ENCODE measurements around the gene ELMOD3.
"Not testable (repeated sequence)": the region's sequence is repeated elsewhere in the genome, so short reads cannot be mapped to it uniquely, and the experiment has no call there.

The ELMOD3 gene

GRCh38 chr2:85354286-85355072 lies at the start of gene ELMOD3, which contains the start of gene RETSAT:
TSS of gene ELMOD3 (plus strand) at chr2:85354769. CDS start at chr2:85357199, 2,430 bp downstream.
TSS of gene RETSAT (minus strand) at chr2:85354528. CDS start at chr2:85354507, 21 bp downstream.
- peaks cover 33% of the 10 kb centered on the region for H3K36me3 Mint-ChIP-seq (ENCODE audit: low read depth)
- H3K27ac Mint-ChIP-seq = peak within 1 kb of the TSS; percentile 98
- peak; percentile 97 for DNase-seq (ENCODE audit: low spot score)

GRCh38 chr2:85307527-85307897 lies 47.1 kb upstream of the ELMOD3 start:
- no peaks in the 10 kb centered on the region for H3K9me3 Mint-ChIP-seq
- peaks cover 16% of the 10 kb centered on the region for H3K36me3 Mint-ChIP-seq (ENCODE audit: low read depth)
- no peak for DNase-seq (ENCODE audit: low spot score)
- H3K4me1 Mint-ChIP-seq (ENCODE audit: low read depth) = peaks cover 21% of the 10 kb centered on the region
- H3K4me3 Mint-ChIP-seq = no peak overlapping the region
- peaks cover 5% of the 10 kb centered on the region for H3K27me3 Mint-ChIP-seq (ENCODE audit: low read depth)
- no peak overlapping the region for H3K27ac Mint-ChIP-seq

More at GRCh38 chr2:85354286-85355072, at the start of gene ELMOD3, which contains the start of gene RETSAT:
- H3K27me3 Mint-ChIP-seq (ENCODE audit: low read depth) = no peaks in the 10 kb centered on the region
- H3K4me1 Mint-ChIP-seq (ENCODE audit: low read depth) = peaks cover 36% of the 10 kb centered on the region
- no peaks in the 10 kb centered on the region for H3K9me3 Mint-ChIP-seq
- peak within 1 kb of the TSS; percentile 100 for H3K4me3 Mint-ChIP-seq

GRCh38 chr2:85308201-85308600 lies 46.4 kb upstream of the ELMOD3 start:
- Mint-ChIP-seq H3K27ac (peak overlapping the region; percentile 38), H3K4me1 (ENCODE audit: low read depth) (peaks cover 21% of the 10 kb centered on the region), H3K9me3 (no peaks in the 10 kb centered on the region), H3K4me3 (no peak overlapping the region), H3K27me3 (ENCODE audit: low read depth) (peaks cover 5% of the 10 kb centered on the region), H3K36me3 (ENCODE audit: low read depth) (peaks cover 16% of the 10 kb centered on the region)
- DNase-seq (ENCODE audit: low spot score) = no peak

GRCh38 chr2:85308896-85309555 lies 45.5 kb upstream of the ELMOD3 start:
- peak overlapping the region; percentile 39 for H3K27ac Mint-ChIP-seq
- peak overlapping the region; percentile 45 for H3K4me3 Mint-ChIP-seq
- DNase-seq (ENCODE audit: low spot score) = no peak
- peaks cover 21% of the 10 kb centered on the region for H3K4me1 Mint-ChIP-seq (ENCODE audit: low read depth)
- peaks cover 22% of the 10 kb centered on the region for H3K36me3 Mint-ChIP-seq (ENCODE audit: low read depth)
- H3K27me3 Mint-ChIP-seq (ENCODE audit: low read depth) = peaks cover 5% of the 10 kb centered on the region
- H3K9me3 Mint-ChIP-seq = no peaks in the 10 kb centered on the region

- peaks cover 24% of the 10 kb centered on the region for H3K4me1 Mint-ChIP-seq (ENCODE audit: low read depth)
- peaks cover 2% of the 10 kb centered on the region for H3K27me3 Mint-ChIP-seq (ENCODE audit: low read depth)
- DNase-seq (ENCODE audit: low spot score) = no peak
- H3K36me3 Mint-ChIP-seq (ENCODE audit: low read depth) = peaks cover 27% of the 10 kb centered on the region
- peak overlapping the region; percentile 37 for H3K4me3 Mint-ChIP-seq
- H3K27ac Mint-ChIP-seq = peak overlapping the region; percentile 39
- H3K9me3 Mint-ChIP-seq = no peaks in the 10 kb centered on the region
Observed at GRCh38 chr2:85309699-85310321, 44.8 kb upstream of the ELMOD3 start.

GRCh38 chr2:85310330-85310729 lies 44.2 kb upstream of the ELMOD3 start:
- Mint-ChIP-seq H3K4me1 (ENCODE audit: low read depth) (peaks cover 24% of the 10 kb centered on the region), H3K27ac (peak overlapping the region; percentile 39), H3K36me3 (ENCODE audit: low read depth) (peaks cover 32% of the 10 kb centered on the region), H3K27me3 (ENCODE audit: low read depth) (peaks cover 1% of the 10 kb centered on the region), H3K4me3 (peak overlapping the region; percentile 37), H3K9me3 (no peaks in the 10 kb centered on the region)
- DNase-seq (ENCODE audit: low spot score) = no peak

GRCh38 chr2:85312404-85312803 lies 42.2 kb upstream of the ELMOD3 start:
- no peaks in the 10 kb centered on the region for H3K9me3 Mint-ChIP-seq
- H3K27ac Mint-ChIP-seq = no peak overlapping the region
- H3K27me3 Mint-ChIP-seq (ENCODE audit: low read depth) = no peaks in the 10 kb centered on the region
- DNase-seq (ENCODE audit: low spot score) = no peak
- H3K4me1 Mint-ChIP-seq (ENCODE audit: low read depth) = peaks cover 22% of the 10 kb centered on the region
- H3K36me3 Mint-ChIP-seq (ENCODE audit: low read depth) = peaks cover 46% of the 10 kb centered on the region
- no peak overlapping the region for H3K4me3 Mint-ChIP-seq

- peaks cover 26% of the 10 kb centered on the region for H3K4me1 Mint-ChIP-seq (ENCODE audit: low read depth)
- no peaks in the 10 kb centered on the region for H3K27me3 Mint-ChIP-seq (ENCODE audit: low read depth)
- no peak overlapping the region for H3K27ac Mint-ChIP-seq
- H3K36me3 Mint-ChIP-seq (ENCODE audit: low read depth) = peaks cover 50% of the 10 kb centered on the region
- no peaks in the 10 kb centered on the region for H3K9me3 Mint-ChIP-seq
- no peak overlapping the region for H3K4me3 Mint-ChIP-seq
- DNase-seq (ENCODE audit: low spot score) = no peak
Observed at GRCh38 chr2:85314884-85315242, 39.7 kb upstream of the ELMOD3 start.

- not testable (repeated sequence) for H3K27me3 Mint-ChIP-seq (ENCODE audit: low read depth); H3K27ac Mint-ChIP-seq; H3K4me3 Mint-ChIP-seq; DNase-seq (ENCODE audit: low spot score); H3K9me3 Mint-ChIP-seq
- Mint-ChIP-seq H3K36me3 (ENCODE audit: low read depth) (peaks cover 59% of the 10 kb centered on the region), H3K4me1 (ENCODE audit: low read depth) (peaks cover 30% of the 10 kb centered on the region)
Observed at GRCh38 chr2:85315921-85316320, 38.6 kb upstream of the ELMOD3 start.

- Mint-ChIP-seq H3K4me3 (peak overlapping the region; percentile 19), H3K4me1 (ENCODE audit: low read depth) (peaks cover 48% of the 10 kb centered on the region), H3K27me3 (ENCODE audit: low read depth) (no peaks in the 10 kb centered on the region), H3K36me3 (ENCODE audit: low read depth) (peaks cover 75% of the 10 kb centered on the region), H3K9me3 (no peaks in the 10 kb centered on the region), H3K27ac (peak overlapping the region; percentile 46)
- peak; percentile 44 for DNase-seq (ENCODE audit: low spot score)
Observed at GRCh38 chr2:85318222-85319074, 36.1 kb upstream of the ELMOD3 start.

- H3K27me3 Mint-ChIP-seq (ENCODE audit: low read depth) = no peaks in the 10 kb centered on the region
- H3K4me1 Mint-ChIP-seq (ENCODE audit: low read depth) = peaks cover 55% of the 10 kb centered on the region
- DNase-seq (ENCODE audit: low spot score) = no peak
- H3K36me3 Mint-ChIP-seq (ENCODE audit: low read depth) = peaks cover 78% of the 10 kb centered on the region
- peak overlapping the region; percentile 35 for H3K4me3 Mint-ChIP-seq
- peak overlapping the region; percentile 23 for H3K27ac Mint-ChIP-seq
- H3K9me3 Mint-ChIP-seq = no peaks in the 10 kb centered on the region
Observed at GRCh38 chr2:85319796-85320195, 34.8 kb upstream of the ELMOD3 start.

GRCh38 chr2:85323351-85323987 lies 31.1 kb upstream of the ELMOD3 start:
- Mint-ChIP-seq H3K4me1 (ENCODE audit: low read depth) (peaks cover 61% of the 10 kb centered on the region), H3K9me3 (no peaks in the 10 kb centered on the region), H3K36me3 (ENCODE audit: low read depth) (peaks cover 87% of the 10 kb centered on the region), H3K4me3 (peak overlapping the region; percentile 97), H3K27me3 (ENCODE audit: low read depth) (no peaks in the 10 kb centered on the region), H3K27ac (peak overlapping the region; percentile 22)
- no peak for DNase-seq (ENCODE audit: low spot score)

GRCh38 chr2:85323988-85324367 lies 30.6 kb upstream of the ELMOD3 start:
- not testable (repeated sequence) for DNase-seq (ENCODE audit: low spot score); H3K27me3 Mint-ChIP-seq (ENCODE audit: low read depth); H3K9me3 Mint-ChIP-seq
- Mint-ChIP-seq H3K4me1 (ENCODE audit: low read depth) (peaks cover 61% of the 10 kb centered on the region), H3K36me3 (ENCODE audit: low read depth) (peaks cover 83% of the 10 kb centered on the region), H3K4me3 (peak overlapping the region; percentile 97), H3K27ac (peak overlapping the region; percentile 22)

Measured in T-helper 2 cell treated with Interferon-gamma antibody and Interleukin-4, amounts not matched to agents 5 μg/mL and 100 μg/mL, for 36 hours (primary cell).